Activated CD4-positive, alpha-beta T cell treated with anti-CD3 and anti-CD28 coated beads for 48 hours (primary cell): ENCODE measurements around the gene TCERG1L.

Experiments used
- DNase-seq: peaks from one replicate; pipeline ENCODE4 v3.0.0-alpha.2; 2020

TCERG1L gene

GRCh38 chr10:131204406-131205152, 106.9 kb downstream of the TCERG1L start:
- no peak for DNase-seq

GRCh38 chr10:131203456-131204357, 107.8 kb downstream of the TCERG1L start:
- DNase-seq, result no peak

- no peak for DNase-seq
Measured at GRCh38 chr10:131202990-131203389, 108.5 kb downstream of the TCERG1L start.

- DNase-seq, result no peak
Measured at GRCh38 chr10:131201741-131202515, 109.6 kb downstream of the TCERG1L start.

- no peak for DNase-seq
Measured at GRCh38 chr10:131200856-131201470, 110.6 kb downstream of the TCERG1L start.

GRCh38 chr10:131199646-131200045, 111.9 kb downstream of the TCERG1L start:
- DNase-seq, result no peak

- no peak for DNase-seq
Measured at GRCh38 chr10:131198843-131199242, 112.7 kb downstream of the TCERG1L start.

- no peak for DNase-seq
Measured at GRCh38 chr10:131198401-131198800, 113.1 kb downstream of the TCERG1L start.

- no peak for DNase-seq
Measured at GRCh38 chr10:131196176-131196885, 115.2 kb downstream of the TCERG1L start.

- no peak for DNase-seq
Measured at GRCh38 chr10:131195558-131196159, 115.9 kb downstream of the TCERG1L start.

GRCh38 chr10:131195116-131195515, 116.4 kb downstream of the TCERG1L start:
- DNase-seq, result no peak

GRCh38 chr10:131193923-131194322, 117.6 kb downstream of the TCERG1L start:
- no peak for DNase-seq

- DNase-seq, result no peak
Measured at GRCh38 chr10:131188494-131188893, 123.0 kb downstream of the TCERG1L start.

GRCh38 chr10:131187926-131188325, 123.6 kb downstream of the TCERG1L start:
- DNase-seq, result no peak

- no peak for DNase-seq
Measured at GRCh38 chr10:131187274-131187673, 124.2 kb downstream of the TCERG1L start.

- DNase-seq, result no peak
Measured at GRCh38 chr10:131186547-131187253, 124.8 kb downstream of the TCERG1L start.

- no peak for DNase-seq
Measured at GRCh38 chr10:131184503-131184902, 127.0 kb downstream of the TCERG1L start.

GRCh38 chr10:131183546-131184045, 127.9 kb downstream of the TCERG1L start:
- DNase-seq, result no peak

GRCh38 chr10:131181456-131181855, 130.1 kb downstream of the TCERG1L start:
- DNase-seq, result no peak

- no peak for DNase-seq
Measured at GRCh38 chr10:131180740-131181415, 130.6 kb downstream of the TCERG1L start.
